ENCODE data around the gene HTT. TPM values are rescaled to one million over a fixed set of nuclear protein-coding genes. Genes with fewer than 3 reads are reported as not detected.

HTT gene
- total RNA-seq, 1 experiment from 2014 or later = 85.4 TPM

- POLR2A ChIA-PET = no interaction called here
- no peak overlapping the region for H3K4me3 Mint-ChIP-seq
- peaks cover 37% of the 10 kb centered on the region for H3K4me1 Mint-ChIP-seq
- CTCF ChIA-PET = no interaction called here
- no peaks in the 10 kb centered on the region for H3K9me3 Mint-ChIP-seq
- ATAC-seq (no peak), DNase-seq (ENCODE audit: low spot score) (no peak)
- H3K27me3 Mint-ChIP-seq (ENCODE audit: low read depth) = peaks cover 20% of the 10 kb centered on the region
- peaks cover 41% of the 10 kb centered on the region for H3K36me3 Mint-ChIP-seq
- no peak overlapping the region for H3K27ac Mint-ChIP-seq
- TF ChIP-seq RELA (CRISPR knock-in tag; IDR thresholded peaks at IDR 0.05; ENCODE audit: borderline replicate concordance) (no peak), NFYB (CRISPR knock-in tag; conservative IDR thresholded peaks at IDR 0.05; ENCODE audit: low read depth) (no peak), NFE2L1 (CRISPR knock-in tag; IDR thresholded peaks at IDR 0.05) (no peak), AFF4 (CRISPR knock-in tag; IDR thresholded peaks at IDR 0.05; ENCODE audit: borderline replicate concordance) (no peak), CTCF (IDR thresholded peaks at IDR 0.05) (no peak), GTF2I (CRISPR knock-in tag; conservative IDR thresholded peaks at IDR 0.05) (no peak), TCF7 (CRISPR knock-in tag; IDR thresholded peaks at IDR 0.05; ENCODE audit: low read depth) (no peak), FOXJ3 (CRISPR knock-in tag; IDR thresholded peaks at IDR 0.05; ENCODE audit: borderline replicate concordance) (no peak), TEAD1 (CRISPR knock-in tag; IDR thresholded peaks at IDR 0.05) (no peak), CBFB (CRISPR knock-in tag; IDR thresholded peaks at IDR 0.05; ENCODE audit: low read depth) (no peak)
Measured at GRCh38 chr4:3239303-3239702, 164.8 kb downstream of the HTT start.

- ChIA-PET CTCF (interaction anchor here (1.2 to 4.9 kb wide), 2 partner anchors 78 to 241 kb away, joined by 6 to 25 read pairs; no protein-coding TSS in a partner anchor), POLR2A (no interaction called here)
- Mint-ChIP-seq H3K9me3 (no peaks in the 10 kb centered on the region), H3K4me1 (peaks cover 37% of the 10 kb centered on the region), H3K36me3 (peaks cover 32% of the 10 kb centered on the region), H3K4me3 (no peak overlapping the region), H3K27ac (no peak overlapping the region; the same call in 1 of the 2 replicates), H3K27me3 (ENCODE audit: low read depth) (peaks cover 15% of the 10 kb centered on the region)
- no peak for ATAC-seq
- no peak for DNase-seq (ENCODE audit: low spot score)
- TF ChIP-seq ZSCAN18 (CRISPR knock-in tag; IDR thresholded peaks at IDR 0.05) = no peak
- no peak for TF ChIP-seq SP1 (CRISPR knock-in tag; conservative IDR thresholded peaks at IDR 0.05)
- TF ChIP-seq JAZF1 (CRISPR knock-in tag; IDR thresholded peaks at IDR 0.05) = no peak
- no peak for TF ChIP-seq FOXP1 (CRISPR knock-in tag; IDR thresholded peaks at IDR 0.05; ENCODE audit: borderline replicate concordance)
- TF ChIP-seq PRDM15 (CRISPR knock-in tag; IDR thresholded peaks at IDR 0.05) = no peak
- TF ChIP-seq ZNF532 (CRISPR knock-in tag; IDR thresholded peaks at IDR 0.05; ENCODE audit: borderline replicate concordance) = no peak
- TF ChIP-seq E2F1 (CRISPR knock-in tag; IDR thresholded peaks at IDR 0.05) = no peak
- TF ChIP-seq RORB (CRISPR knock-in tag; IDR thresholded peaks at IDR 0.05) = no peak
Measured at GRCh38 chr4:3239998-3240920, 165.8 kb downstream of the HTT start.

All from WTC11 (cell line).